ENCODE results near the gene CCM2.

GRCh38 chr7:45026984-45027773, 27.2 kb downstream of the CCM2 start:
- TF ChIP-seq CTCF (conservative IDR thresholded peaks at IDR 0.05; ENCODE audit: low read length) (no peak), EZH2phosphoT487 (IDR thresholded peaks at IDR 0.05; ENCODE audit: borderline replicate concordance, low read depth, low read length) (no peak)
